ENCODE measurements around the gene EPB42.

DNA sequence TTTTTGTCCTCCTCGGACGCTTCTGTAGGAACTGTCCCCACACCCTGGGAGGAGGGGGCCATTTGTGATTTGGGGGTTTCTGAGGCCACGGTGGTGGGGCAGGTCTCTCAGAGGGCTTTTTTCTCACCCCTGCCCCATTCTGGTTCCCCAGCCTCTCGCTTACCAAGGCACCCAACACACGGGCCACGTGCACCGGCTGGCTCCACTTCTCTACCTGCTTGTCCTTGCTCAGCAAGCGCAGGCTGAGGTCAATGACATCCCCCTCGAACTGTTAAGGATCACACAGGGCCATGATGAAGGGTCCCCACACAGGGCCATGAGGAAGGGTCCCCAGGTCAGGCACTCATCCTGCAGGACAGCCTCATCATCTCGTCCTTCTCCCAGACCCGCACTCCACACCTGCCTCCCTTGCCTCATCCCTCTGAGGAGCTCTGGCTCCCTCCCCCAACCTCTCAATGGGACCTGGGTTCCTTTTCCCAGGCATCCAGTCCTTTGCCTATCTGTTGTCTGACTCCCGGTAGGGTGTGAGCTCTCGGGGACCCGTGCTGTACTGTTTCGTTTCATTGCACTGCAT, 10.6 kb downstream of the EPB42 start:
- TF ChIP-seq, protein P1, sequence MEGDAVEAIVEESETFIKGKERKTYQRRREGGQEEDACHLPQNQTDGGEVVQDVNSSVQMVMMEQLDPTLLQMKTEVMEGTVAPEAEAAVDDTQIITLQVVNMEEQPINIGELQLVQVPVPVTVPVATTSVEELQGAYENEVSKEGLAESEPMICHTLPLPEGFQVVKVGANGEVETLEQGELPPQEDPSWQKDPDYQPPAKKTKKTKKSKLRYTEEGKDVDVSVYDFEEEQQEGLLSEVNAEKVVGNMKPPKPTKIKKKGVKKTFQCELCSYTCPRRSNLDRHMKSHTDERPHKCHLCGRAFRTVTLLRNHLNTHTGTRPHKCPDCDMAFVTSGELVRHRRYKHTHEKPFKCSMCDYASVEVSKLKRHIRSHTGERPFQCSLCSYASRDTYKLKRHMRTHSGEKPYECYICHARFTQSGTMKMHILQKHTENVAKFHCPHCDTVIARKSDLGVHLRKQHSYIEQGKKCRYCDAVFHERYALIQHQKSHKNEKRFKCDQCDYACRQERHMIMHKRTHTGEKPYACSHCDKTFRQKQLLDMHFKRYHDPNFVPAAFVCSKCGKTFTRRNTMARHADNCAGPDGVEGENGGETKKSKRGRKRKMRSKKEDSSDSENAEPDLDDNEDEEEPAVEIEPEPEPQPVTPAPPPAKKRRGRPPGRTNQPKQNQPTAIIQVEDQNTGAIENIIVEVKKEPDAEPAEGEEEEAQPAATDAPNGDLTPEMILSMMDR (conservative IDR thresholded peaks at IDR 0.05; ENCODE audit: low read depth in 2 of 2), result no peak
- TF ChIP-seq EZH2 (IDR thresholded peaks at IDR 0.05; ENCODE audit: low read depth, unreplicated experiment) (no peak), EZH2phosphoT487 (IDR thresholded peaks at IDR 0.05; ENCODE audit: unreplicated experiment) (no peak), POLR2AphosphoS5 (IDR thresholded peaks at IDR 0.05; ENCODE audit: low read depth) (no peak), CREB1 (CRISPR knock-in tag; IDR thresholded peaks at IDR 0.05; ENCODE audit: low read depth) (no peak), JUNB (IDR thresholded peaks at IDR 0.05; ENCODE audit: unreplicated experiment) (no peak), ZNF114 (CRISPR knock-in tag; IDR thresholded peaks at IDR 0.05) (no peak)
- TF ChIP-seq, protein P2, sequence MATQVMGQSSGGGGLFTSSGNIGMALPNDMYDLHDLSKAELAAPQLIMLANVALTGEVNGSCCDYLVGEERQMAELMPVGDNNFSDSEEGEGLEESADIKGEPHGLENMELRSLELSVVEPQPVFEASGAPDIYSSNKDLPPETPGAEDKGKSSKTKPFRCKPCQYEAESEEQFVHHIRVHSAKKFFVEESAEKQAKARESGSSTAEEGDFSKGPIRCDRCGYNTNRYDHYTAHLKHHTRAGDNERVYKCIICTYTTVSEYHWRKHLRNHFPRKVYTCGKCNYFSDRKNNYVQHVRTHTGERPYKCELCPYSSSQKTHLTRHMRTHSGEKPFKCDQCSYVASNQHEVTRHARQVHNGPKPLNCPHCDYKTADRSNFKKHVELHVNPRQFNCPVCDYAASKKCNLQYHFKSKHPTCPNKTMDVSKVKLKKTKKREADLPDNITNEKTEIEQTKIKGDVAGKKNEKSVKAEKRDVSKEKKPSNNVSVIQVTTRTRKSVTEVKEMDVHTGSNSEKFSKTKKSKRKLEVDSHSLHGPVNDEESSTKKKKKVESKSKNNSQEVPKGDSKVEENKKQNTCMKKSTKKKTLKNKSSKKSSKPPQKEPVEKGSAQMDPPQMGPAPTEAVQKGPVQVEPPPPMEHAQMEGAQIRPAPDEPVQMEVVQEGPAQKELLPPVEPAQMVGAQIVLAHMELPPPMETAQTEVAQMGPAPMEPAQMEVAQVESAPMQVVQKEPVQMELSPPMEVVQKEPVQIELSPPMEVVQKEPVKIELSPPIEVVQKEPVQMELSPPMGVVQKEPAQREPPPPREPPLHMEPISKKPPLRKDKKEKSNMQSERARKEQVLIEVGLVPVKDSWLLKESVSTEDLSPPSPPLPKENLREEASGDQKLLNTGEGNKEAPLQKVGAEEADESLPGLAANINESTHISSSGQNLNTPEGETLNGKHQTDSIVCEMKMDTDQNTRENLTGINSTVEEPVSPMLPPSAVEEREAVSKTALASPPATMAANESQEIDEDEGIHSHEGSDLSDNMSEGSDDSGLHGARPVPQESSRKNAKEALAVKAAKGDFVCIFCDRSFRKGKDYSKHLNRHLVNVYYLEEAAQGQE (IDR thresholded peaks at IDR 0.05; ENCODE audit: unreplicated experiment), result no peak
- TF ChIP-seq, protein P3, sequence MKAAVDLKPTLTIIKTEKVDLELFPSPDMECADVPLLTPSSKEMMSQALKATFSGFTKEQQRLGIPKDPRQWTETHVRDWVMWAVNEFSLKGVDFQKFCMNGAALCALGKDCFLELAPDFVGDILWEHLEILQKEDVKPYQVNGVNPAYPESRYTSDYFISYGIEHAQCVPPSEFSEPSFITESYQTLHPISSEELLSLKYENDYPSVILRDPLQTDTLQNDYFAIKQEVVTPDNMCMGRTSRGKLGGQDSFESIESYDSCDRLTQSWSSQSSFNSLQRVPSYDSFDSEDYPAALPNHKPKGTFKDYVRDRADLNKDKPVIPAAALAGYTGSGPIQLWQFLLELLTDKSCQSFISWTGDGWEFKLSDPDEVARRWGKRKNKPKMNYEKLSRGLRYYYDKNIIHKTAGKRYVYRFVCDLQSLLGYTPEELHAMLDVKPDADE (IDR thresholded peaks at IDR 0.05), result no peak
